Lower lobe of right lung (tissue), 2 donors: ENCODE measurements around the gene OTULINL. TPM values are rescaled to one million over a fixed set of nuclear protein-coding genes. Genes with fewer than 3 reads are reported as not detected.

Experiments used
- ATAC-seq, 2 donors: fragments of 200-7000 bp; cut with Tn5 transposase; one replicate each; pipeline ENCODE4 v1.9.1; 2020 to 2022; ENCODE audit warnings: mild to moderate bottlenecking in 2 of 2, moderate library complexity in 2 of 2
- DNase-seq: peaks from one replicate; pipeline ENCODE4 v3.0.0-alpha.2; 2020
- H3K27ac ChIP-seq: fragments of 200-600 bp; one replicate; pipeline ENCODE4 v1.8.0; 2022
- H3K27me3 ChIP-seq: fragments of 200-600 bp; one replicate; pipeline ENCODE4 v1.8.0; 2022; ENCODE audit warnings: low read depth
- H3K36me3 ChIP-seq: fragments of 200-600 bp; one replicate; pipeline ENCODE4 v1.8.0; 2022; ENCODE audit warnings: mild to moderate bottlenecking
- H3K4me1 ChIP-seq: fragments of 200-600 bp; one replicate; pipeline ENCODE4 v1.8.0; 2022
- H3K4me3 ChIP-seq: fragments of 200-600 bp; one replicate; pipeline ENCODE4 v1.8.0; 2022; ENCODE audit warnings: mild to moderate bottlenecking
- H3K9me3 ChIP-seq: fragments of 200-600 bp; one replicate; pipeline ENCODE4 v1.8.0; 2022
- intact Hi-C: fragments of 100-400 bp; cut with DNase I; formaldehyde crosslinking; loops from one replicate; pipeline ENCODE4 v1.11.0; 2022
- total RNA-seq: library from RNA; stranded (reverse); fragmentation: NEBNext Ultra II Directional; extraction: Animal tissue kit (Norgen Biotek cat#: 25700); gene quantifications from one replicate; pipeline ENCODE4 v1.2.1, GENCODE V29; 2021
- TF ChIP-seq, protein P1 (sequence below): fragments of 200-600 bp; IDR thresholded peaks from one replicate; pipeline ENCODE4 v1.8.0; 2022; ENCODE audit warnings: antibody characterized with exemption, mild to moderate bottlenecking
- donor health status: DM: no; HTN: yes; CAD: no; lungs with severe emphysema.

Gene OTULINL
- total RNA-seq, 1 donor from 2014 or later = 79.3 TPM

DNA sequence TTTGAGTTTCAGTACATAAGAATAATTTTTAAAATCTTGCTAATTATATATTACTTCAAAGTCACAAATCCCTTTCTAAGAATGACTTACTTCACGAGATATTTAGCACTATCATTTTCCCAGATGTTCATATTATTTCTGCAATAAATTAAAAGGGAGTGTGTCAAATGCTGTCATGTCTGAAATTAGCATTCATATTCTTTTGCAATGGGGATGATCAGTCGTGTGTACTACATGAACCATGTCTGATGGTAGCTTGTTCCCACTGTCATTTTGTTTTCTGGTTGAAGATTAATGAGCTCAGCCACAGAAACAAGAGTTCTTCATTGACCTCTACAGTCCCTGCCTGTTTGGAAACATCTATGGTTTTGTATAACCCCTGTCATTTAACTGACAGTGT lies 30.1 kb downstream of the OTULINL start:
- Histone ChIP-seq H3K27me3 (no peaks in the 10 kb centered on the region), H3K4me1 (peaks cover 5% of the 10 kb centered on the region), H3K36me3 (peaks cover 56% of the 10 kb centered on the region), H3K4me3 (no peak overlapping the region), H3K27ac (no peak overlapping the region), H3K9me3 (no peaks in the 10 kb centered on the region)
- no peak for DNase-seq
- no peak for ATAC-seq
- TF ChIP-seq, protein P1, sequence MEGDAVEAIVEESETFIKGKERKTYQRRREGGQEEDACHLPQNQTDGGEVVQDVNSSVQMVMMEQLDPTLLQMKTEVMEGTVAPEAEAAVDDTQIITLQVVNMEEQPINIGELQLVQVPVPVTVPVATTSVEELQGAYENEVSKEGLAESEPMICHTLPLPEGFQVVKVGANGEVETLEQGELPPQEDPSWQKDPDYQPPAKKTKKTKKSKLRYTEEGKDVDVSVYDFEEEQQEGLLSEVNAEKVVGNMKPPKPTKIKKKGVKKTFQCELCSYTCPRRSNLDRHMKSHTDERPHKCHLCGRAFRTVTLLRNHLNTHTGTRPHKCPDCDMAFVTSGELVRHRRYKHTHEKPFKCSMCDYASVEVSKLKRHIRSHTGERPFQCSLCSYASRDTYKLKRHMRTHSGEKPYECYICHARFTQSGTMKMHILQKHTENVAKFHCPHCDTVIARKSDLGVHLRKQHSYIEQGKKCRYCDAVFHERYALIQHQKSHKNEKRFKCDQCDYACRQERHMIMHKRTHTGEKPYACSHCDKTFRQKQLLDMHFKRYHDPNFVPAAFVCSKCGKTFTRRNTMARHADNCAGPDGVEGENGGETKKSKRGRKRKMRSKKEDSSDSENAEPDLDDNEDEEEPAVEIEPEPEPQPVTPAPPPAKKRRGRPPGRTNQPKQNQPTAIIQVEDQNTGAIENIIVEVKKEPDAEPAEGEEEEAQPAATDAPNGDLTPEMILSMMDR = no peak
- intact Hi-C loops = no loop called here

DNA sequence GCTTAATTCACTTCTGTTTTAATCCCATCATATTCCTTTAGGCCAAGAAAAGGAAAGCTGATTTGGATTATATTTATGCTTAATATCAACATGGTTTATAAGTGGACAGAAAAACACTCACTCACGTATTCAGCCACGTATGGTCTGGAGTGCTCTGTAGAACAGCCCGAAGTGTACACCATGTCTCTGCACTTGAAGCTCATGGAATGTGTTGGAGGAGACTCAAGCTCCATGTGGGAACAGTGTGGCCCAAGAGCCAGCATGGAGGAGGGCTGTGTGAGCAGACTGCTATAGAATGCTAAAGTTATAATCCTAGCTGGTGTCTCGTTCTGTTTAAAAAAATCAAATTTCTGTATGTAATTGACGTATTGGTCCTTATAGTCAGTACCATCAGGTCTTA lies 32.9 kb downstream of the OTULINL start:
- TF ChIP-seq, protein P1 = no peak
- intact Hi-C loops = no loop called here
- H3K27me3 ChIP-seq = no peaks in the 10 kb centered on the region
- peak; percentile 56 for DNase-seq
- peak; percentile 94 to 95 for ATAC-seq
- peaks cover 53% of the 10 kb centered on the region for H3K36me3 ChIP-seq
- no peak overlapping the region for H3K4me3 ChIP-seq
- H3K9me3 ChIP-seq = no peaks in the 10 kb centered on the region
- H3K4me1 ChIP-seq = peaks cover 5% of the 10 kb centered on the region
- H3K27ac ChIP-seq = no peak overlapping the region

DNA sequence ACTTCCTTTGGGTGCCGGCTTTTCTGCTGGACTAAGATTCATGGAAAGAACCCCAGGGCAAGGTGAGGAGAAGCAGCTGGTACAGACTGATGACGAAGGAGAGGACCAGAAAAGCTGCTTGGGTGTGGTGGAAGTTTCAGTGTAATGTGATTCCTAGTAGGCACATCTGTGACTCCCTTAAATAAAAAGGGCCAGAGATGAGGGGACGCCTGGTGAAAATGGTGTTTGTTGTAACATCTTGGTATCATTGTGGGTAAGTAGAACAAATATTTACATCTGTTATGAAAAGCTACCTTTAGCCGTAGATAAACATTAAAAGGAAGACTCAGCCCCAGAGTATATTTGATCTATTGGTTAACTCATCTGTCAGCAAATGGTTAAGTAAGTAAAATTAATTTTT lies 33.8 kb downstream of the OTULINL start:
- no peak overlapping the region for H3K4me3 ChIP-seq
- no peak overlapping the region for H3K27ac ChIP-seq
- H3K9me3 ChIP-seq = no peaks in the 10 kb centered on the region
- peaks cover 48% of the 10 kb centered on the region for H3K36me3 ChIP-seq
- DNase-seq (no peak), ATAC-seq (no peak)
- intact Hi-C loops = no loop called here
- TF ChIP-seq, protein P1 = no peak
- H3K4me1 ChIP-seq = peaks cover 5% of the 10 kb centered on the region
- no peaks in the 10 kb centered on the region for H3K27me3 ChIP-seq

DNA sequence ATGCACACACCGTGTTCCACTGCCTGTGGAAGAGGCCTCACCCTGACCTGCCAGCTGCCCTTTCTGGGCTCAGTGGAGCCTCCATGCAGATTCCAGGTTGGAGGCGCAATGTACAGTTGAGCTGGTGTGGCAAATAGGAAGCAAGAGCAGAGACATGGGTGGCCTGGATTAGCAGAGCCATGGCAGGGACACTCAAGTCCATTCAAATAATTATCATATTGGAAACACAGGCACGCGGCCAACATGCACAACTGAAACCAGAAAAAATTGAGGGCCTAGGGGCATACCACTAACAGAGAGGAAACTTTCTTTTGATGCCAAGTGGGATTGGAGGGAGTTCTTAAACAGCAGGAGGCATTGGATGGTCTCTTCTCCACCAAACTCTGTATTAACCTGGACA lies 35.8 kb downstream of the OTULINL start:
- TF ChIP-seq, protein P1 = no peak
- Histone ChIP-seq H3K36me3 (peaks cover 37% of the 10 kb centered on the region), H3K4me1 (peaks cover 5% of the 10 kb centered on the region), H3K4me3 (no peak overlapping the region), H3K9me3 (no peaks in the 10 kb centered on the region), H3K27ac (no peak overlapping the region), H3K27me3 (no peaks in the 10 kb centered on the region)
- DNase-seq (no peak), ATAC-seq (no peak)
- intact Hi-C loops = no loop called here

DNA sequence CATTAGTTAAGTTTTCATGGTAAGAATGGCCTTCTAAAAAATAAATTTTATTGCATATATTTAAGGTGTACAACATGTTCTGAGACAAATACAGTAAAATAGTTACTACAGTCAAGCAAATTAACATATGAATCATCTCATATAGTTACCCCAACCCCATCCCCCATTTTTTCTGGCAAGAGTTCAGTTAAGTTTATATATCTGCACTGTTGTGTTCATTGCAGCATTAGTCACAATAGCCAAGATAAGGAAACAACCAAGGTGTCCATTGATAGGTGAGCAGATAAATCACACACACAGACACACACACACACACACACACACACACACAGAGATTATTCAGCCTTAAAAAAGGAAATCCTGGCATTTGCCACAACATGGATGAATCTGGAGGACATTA lies 45.7 kb downstream of the OTULINL start:
- Histone ChIP-seq H3K27ac (no peak overlapping the region), H3K27me3 (no peaks in the 10 kb centered on the region), H3K9me3 (no peaks in the 10 kb centered on the region), H3K4me1 (no peaks in the 10 kb centered on the region), H3K36me3 (no peaks in the 10 kb centered on the region), H3K4me3 (no peak overlapping the region)
- TF ChIP-seq, protein P1 = no peak
- no peak for DNase-seq
- intact Hi-C loops = no loop called here
- no peak for ATAC-seq

DNA sequence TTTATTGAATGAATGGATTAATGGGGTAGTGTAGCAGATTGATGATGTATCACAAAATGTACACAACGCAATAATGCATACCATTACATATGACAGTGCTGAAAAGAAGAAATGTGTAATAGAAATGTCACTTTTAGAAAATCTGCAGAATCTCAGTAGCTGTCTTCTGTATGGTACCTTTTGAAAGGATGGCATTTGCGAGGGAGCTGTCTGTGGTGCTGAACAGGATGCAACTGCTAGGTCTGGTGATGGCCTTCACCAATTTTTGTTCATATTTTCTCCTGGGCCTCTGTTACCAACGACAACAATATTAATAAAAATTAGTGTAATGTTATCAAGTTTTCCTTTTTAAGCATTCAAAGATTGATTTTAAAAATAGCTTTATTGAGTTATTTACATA lies 46.8 kb downstream of the OTULINL start:
- TF ChIP-seq, protein P1 = no peak
- H3K36me3 ChIP-seq = no peaks in the 10 kb centered on the region
- H3K27ac ChIP-seq = no peak overlapping the region
- no peak for DNase-seq
- intact Hi-C loops = no loop called here
- peak; percentile 47 to 66 for ATAC-seq
- H3K27me3 ChIP-seq = no peaks in the 10 kb centered on the region
- no peaks in the 10 kb centered on the region for H3K4me1 ChIP-seq
- no peaks in the 10 kb centered on the region for H3K9me3 ChIP-seq
- no peak overlapping the region for H3K4me3 ChIP-seq
